Calu3 (cell line): Measurements from ENCODE around the gene CD300LD. TPM values are rescaled to one million over a fixed set of nuclear protein-coding genes. Genes with fewer than 3 reads are reported as not detected.
"Not testable (repeated sequence)": the region's sequence is repeated elsewhere in the genome, so short reads cannot be mapped to it uniquely, and the experiment has no call there.

ENCODE experiments used
- BruUV-seq: library from RNA; stranded (reverse); fragments of 400-500 nt; replicated peaks from 2 replicates; lab custom pipeline; 2021; lab: Mats Ljungman, UMichigan
- CTCF ChIA-PET: fragments of 300-600 bp; sonication (Branson Sonifier 250); formaldehyde crosslinking; loops from one replicate; lab custom pipeline; 2022; ENCODE audit warnings: antibody characterized with exemption; lab: Charles Lee
- DNase-seq: peaks from one replicate; pipeline ENCODE4 v3.0.0; 2022
- H3K27ac Mint-ChIP-seq: one replicate; pipeline ENCODE4 v1.8.0; 2022; ENCODE audit warnings: mixed read lengths; ENCODE audit not compliant: unreplicated experiment
- H3K27me3 Mint-ChIP-seq: one replicate; pipeline ENCODE4 v1.8.0; 2022; ENCODE audit warnings: mixed read lengths; ENCODE audit not compliant: unreplicated experiment
- H3K36me3 Mint-ChIP-seq: one replicate; pipeline ENCODE4 v1.8.0; 2022; ENCODE audit warnings: mild to moderate bottlenecking, moderate library complexity, mixed read lengths; ENCODE audit not compliant: insufficient read depth, unreplicated experiment
- H3K4me1 Mint-ChIP-seq: one replicate; pipeline ENCODE4 v1.8.0; 2022; ENCODE audit warnings: mild to moderate bottlenecking, low read depth, mixed read lengths; ENCODE audit not compliant: unreplicated experiment
- H3K4me3 Mint-ChIP-seq: one replicate; pipeline ENCODE4 v1.8.0; 2022; ENCODE audit warnings: mild to moderate bottlenecking, low read depth, moderate library complexity, mixed read lengths; ENCODE audit not compliant: unreplicated experiment
- H3K9me3 Mint-ChIP-seq: one replicate; pipeline ENCODE4 v1.8.0; 2022; ENCODE audit warnings: low read depth, mixed read lengths; ENCODE audit not compliant: unreplicated experiment
- intact Hi-C: fragments of 100-400 bp; cut with micrococcal nuclease; formaldehyde crosslinking; loops from one replicate; pipeline ENCODE4 v1.10.0; 2022; ENCODE audit not compliant: unreplicated experiment
- total RNA-seq: library from RNA; stranded (reverse); gene quantifications from 2 replicates; pipeline ENCODE4 v1.2.3, GENCODE V29; 2022
- TF ChIP-seq, protein P1 (sequence below): fragments of 200-600 bp; IDR thresholded peaks from one replicate; pipeline ENCODE4 v1.8.0; 2022; ENCODE audit warnings: antibody characterized with exemption; ENCODE audit not compliant: unreplicated experiment

Gene CD300LD
- total RNA-seq, 1 experiment from 2014 or later = not detected

DNA sequence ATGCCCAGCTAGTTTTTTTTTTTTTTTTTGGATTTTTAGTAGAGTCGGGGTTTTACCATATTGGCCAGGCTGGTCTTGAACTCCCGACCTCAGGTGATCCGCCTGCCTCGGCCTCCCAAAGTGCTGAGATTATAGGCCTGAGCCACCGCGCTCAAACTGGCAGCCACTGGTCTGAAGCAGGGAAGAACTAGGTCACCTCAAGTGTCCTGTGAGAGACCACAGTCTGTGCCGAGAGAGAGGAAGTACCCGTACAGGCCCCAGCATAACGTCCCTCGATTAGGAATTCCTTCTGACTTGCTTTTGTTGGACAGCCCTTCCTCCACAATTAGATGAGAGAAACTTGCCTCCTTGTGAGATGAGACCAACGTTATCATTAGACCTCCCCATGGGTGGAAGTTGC, 45.2 kb upstream of the CD300LD start:
- no peaks in the 10 kb centered on the region for H3K36me3 Mint-ChIP-seq
- no TSS peak for BruUV-seq
- H3K27ac Mint-ChIP-seq = no peak overlapping the region
- intact Hi-C loops = no loop called here
- H3K4me1 Mint-ChIP-seq = no peaks in the 10 kb centered on the region
- TF ChIP-seq, protein P1, sequence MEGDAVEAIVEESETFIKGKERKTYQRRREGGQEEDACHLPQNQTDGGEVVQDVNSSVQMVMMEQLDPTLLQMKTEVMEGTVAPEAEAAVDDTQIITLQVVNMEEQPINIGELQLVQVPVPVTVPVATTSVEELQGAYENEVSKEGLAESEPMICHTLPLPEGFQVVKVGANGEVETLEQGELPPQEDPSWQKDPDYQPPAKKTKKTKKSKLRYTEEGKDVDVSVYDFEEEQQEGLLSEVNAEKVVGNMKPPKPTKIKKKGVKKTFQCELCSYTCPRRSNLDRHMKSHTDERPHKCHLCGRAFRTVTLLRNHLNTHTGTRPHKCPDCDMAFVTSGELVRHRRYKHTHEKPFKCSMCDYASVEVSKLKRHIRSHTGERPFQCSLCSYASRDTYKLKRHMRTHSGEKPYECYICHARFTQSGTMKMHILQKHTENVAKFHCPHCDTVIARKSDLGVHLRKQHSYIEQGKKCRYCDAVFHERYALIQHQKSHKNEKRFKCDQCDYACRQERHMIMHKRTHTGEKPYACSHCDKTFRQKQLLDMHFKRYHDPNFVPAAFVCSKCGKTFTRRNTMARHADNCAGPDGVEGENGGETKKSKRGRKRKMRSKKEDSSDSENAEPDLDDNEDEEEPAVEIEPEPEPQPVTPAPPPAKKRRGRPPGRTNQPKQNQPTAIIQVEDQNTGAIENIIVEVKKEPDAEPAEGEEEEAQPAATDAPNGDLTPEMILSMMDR = no peak
- H3K27me3 Mint-ChIP-seq = peaks cover 99% of the 10 kb centered on the region
- CTCF ChIA-PET = interaction anchor here (0.8 kb wide), 1 partner anchor 9 kb away, joined by 3 read pairs; no protein-coding TSS in a partner anchor
- DNase-seq = no peak
- H3K4me3 Mint-ChIP-seq = no peak overlapping the region
- H3K9me3 Mint-ChIP-seq = no peaks in the 10 kb centered on the region

GRCh38 chr17:74636541-74637085, 44.5 kb upstream of the CD300LD start:
- H3K9me3 Mint-ChIP-seq, H3K4me3 Mint-ChIP-seq, H3K36me3 Mint-ChIP-seq, intact Hi-C loops, H3K27ac Mint-ChIP-seq, DNase-seq, BruUV-seq, H3K4me1 Mint-ChIP-seq, CTCF ChIA-PET: not testable (repeated sequence)
- peaks cover 99% of the 10 kb centered on the region for H3K27me3 Mint-ChIP-seq

- intact Hi-C loops = no loop called here
- H3K9me3 Mint-ChIP-seq = no peaks in the 10 kb centered on the region
- CTCF ChIA-PET = interaction anchor here (0.6 kb wide), 1 partner anchor 164 kb away, joined by 3 read pairs; no protein-coding TSS in a partner anchor
- H3K27me3 Mint-ChIP-seq = peaks cover 97% of the 10 kb centered on the region
- H3K27ac Mint-ChIP-seq = no peak overlapping the region
- TF ChIP-seq, protein P1 = no peak
- DNase-seq = no peak
- no peaks in the 10 kb centered on the region for H3K4me1 Mint-ChIP-seq
- no peak overlapping the region for H3K4me3 Mint-ChIP-seq
- no peaks in the 10 kb centered on the region for H3K36me3 Mint-ChIP-seq
- BruUV-seq = no TSS peak
These were observed 43.3 kb upstream of the CD300LD start for GRCh38 chr17:74635418-74635817.

DNA sequence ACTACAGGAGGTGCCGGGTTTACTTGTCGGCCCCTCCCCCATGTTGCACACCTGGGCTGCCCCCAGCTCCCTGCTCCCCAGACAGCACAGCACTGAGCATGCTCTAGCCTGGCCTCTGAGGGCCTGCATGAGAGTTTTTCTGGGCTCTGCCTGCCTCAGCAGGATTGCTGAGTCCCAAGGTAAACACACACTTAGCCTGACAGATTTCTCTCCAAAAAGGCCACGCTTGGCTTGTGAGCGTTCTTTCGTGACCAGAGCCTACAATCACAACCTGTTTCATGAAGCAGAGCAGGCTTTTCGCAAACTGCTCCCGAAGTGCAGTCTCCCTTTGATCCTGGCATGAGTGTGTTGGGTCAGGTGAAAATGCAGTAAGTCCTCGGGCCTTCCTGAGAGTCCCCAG, 41.2 kb upstream of the CD300LD start:
- TF ChIP-seq, protein P1 = no peak
- CTCF ChIA-PET = no interaction called here
- H3K36me3 Mint-ChIP-seq = no peaks in the 10 kb centered on the region
- H3K9me3 Mint-ChIP-seq = no peaks in the 10 kb centered on the region
- BruUV-seq = no TSS peak
- H3K27ac Mint-ChIP-seq = no peak overlapping the region
- H3K27me3 Mint-ChIP-seq = peaks cover 97% of the 10 kb centered on the region
- intact Hi-C loops = no loop called here
- DNase-seq = no peak
- no peaks in the 10 kb centered on the region for H3K4me1 Mint-ChIP-seq
- H3K4me3 Mint-ChIP-seq = no peak overlapping the region

- Mint-ChIP-seq H3K4me1 (no peaks in the 10 kb centered on the region), H3K9me3 (no peaks in the 10 kb centered on the region), H3K36me3 (no peaks in the 10 kb centered on the region), H3K27me3 (peaks cover 97% of the 10 kb centered on the region), H3K27ac (no peak overlapping the region), H3K4me3 (no peak overlapping the region)
- DNase-seq = no peak
- TF ChIP-seq, protein P1 = no peak
- intact Hi-C loops = no loop called here
- CTCF ChIA-PET = interaction anchor here (0.7 kb wide), 1 partner anchor 13 kb away, joined by 4 read pairs; no protein-coding TSS in a partner anchor
- no TSS peak for BruUV-seq
These were observed 40.5 kb upstream of the CD300LD start for GRCh38 chr17:74632617-74633016.
